Measurements from ENCODE around the gene SLC17A2.

The SLC17A2 gene

GRCh38 chr6:25930532-25931410 is at the start of gene SLC17A2:
SLC17A2 (minus strand) TSS chr6:25930691; CDS start chr6:25925796, 4,895 bp downstream.
- DNase-seq, result no peak

GRCh38 chr6:25975923-25976560 is 45.6 kb upstream of the SLC17A2 start:
- DNase-seq, result no peak

GRCh38 chr6:25973923-25974555 is 43.5 kb upstream of the SLC17A2 start:
- no peak for DNase-seq

GRCh38 chr6:25972902-25973301 is 42.4 kb upstream of the SLC17A2 start:
- DNase-seq, result no peak

- DNase-seq, result no peak
Observed at GRCh38 chr6:25972128-25972527, 41.6 kb upstream of the SLC17A2 start.

GRCh38 chr6:25971187-25971821 is 40.8 kb upstream of the SLC17A2 start:
- no peak for DNase-seq

GRCh38 chr6:25968769-25969168 is 38.3 kb upstream of the SLC17A2 start:
- DNase-seq, result no peak

- DNase-seq, result no peak
Observed at GRCh38 chr6:25966711-25967110, 36.2 kb upstream of the SLC17A2 start.

- no peak for DNase-seq
Observed at GRCh38 chr6:25965058-25965457, 34.6 kb upstream of the SLC17A2 start.

GRCh38 chr6:25963426-25964123 is 33.1 kb upstream of the SLC17A2 start:
- DNase-seq, result no peak

- DNase-seq, result no peak
Observed at GRCh38 chr6:25962149-25963127, 31.9 kb upstream of the SLC17A2 start, which contains the start of gene TRIM38. TRIM38 (plus strand) TSS chr6:25962802; CDS start chr6:25966523, 3,721 bp downstream.

GRCh38 chr6:25961619-25962148 is 31.2 kb upstream of the SLC17A2 start:
- no peak for DNase-seq

GRCh38 chr6:25960734-25961133 is 30.2 kb upstream of the SLC17A2 start:
- no peak for DNase-seq

GRCh38 chr6:25959890-25960536 is 29.5 kb upstream of the SLC17A2 start:
- DNase-seq, result no peak

- DNase-seq, result no peak
Observed at GRCh38 chr6:25958700-25959162, 28.2 kb upstream of the SLC17A2 start.

GRCh38 chr6:25956226-25956625 is 25.7 kb upstream of the SLC17A2 start:
- DNase-seq, result no peak

GRCh38 chr6:25954756-25955155 is 24.3 kb upstream of the SLC17A2 start:
- DNase-seq, result no peak

- no peak for DNase-seq
Observed at GRCh38 chr6:25953733-25954132, 23.2 kb upstream of the SLC17A2 start.

GRCh38 chr6:25952535-25952934 is 22.0 kb upstream of the SLC17A2 start:
- no peak for DNase-seq

GRCh38 chr6:25951296-25952032 is 21.0 kb upstream of the SLC17A2 start:
- no peak for DNase-seq
